ENCODE measurements around the gene SSC5D. TPM values are rescaled to one million over a fixed set of nuclear protein-coding genes. Genes with fewer than 3 reads are reported as not detected.

Gene SSC5D
- polyA plus RNA-seq, 1 of the 3 experiments (the other 2 are of a cell fraction) = 4.9 TPM

DNA sequence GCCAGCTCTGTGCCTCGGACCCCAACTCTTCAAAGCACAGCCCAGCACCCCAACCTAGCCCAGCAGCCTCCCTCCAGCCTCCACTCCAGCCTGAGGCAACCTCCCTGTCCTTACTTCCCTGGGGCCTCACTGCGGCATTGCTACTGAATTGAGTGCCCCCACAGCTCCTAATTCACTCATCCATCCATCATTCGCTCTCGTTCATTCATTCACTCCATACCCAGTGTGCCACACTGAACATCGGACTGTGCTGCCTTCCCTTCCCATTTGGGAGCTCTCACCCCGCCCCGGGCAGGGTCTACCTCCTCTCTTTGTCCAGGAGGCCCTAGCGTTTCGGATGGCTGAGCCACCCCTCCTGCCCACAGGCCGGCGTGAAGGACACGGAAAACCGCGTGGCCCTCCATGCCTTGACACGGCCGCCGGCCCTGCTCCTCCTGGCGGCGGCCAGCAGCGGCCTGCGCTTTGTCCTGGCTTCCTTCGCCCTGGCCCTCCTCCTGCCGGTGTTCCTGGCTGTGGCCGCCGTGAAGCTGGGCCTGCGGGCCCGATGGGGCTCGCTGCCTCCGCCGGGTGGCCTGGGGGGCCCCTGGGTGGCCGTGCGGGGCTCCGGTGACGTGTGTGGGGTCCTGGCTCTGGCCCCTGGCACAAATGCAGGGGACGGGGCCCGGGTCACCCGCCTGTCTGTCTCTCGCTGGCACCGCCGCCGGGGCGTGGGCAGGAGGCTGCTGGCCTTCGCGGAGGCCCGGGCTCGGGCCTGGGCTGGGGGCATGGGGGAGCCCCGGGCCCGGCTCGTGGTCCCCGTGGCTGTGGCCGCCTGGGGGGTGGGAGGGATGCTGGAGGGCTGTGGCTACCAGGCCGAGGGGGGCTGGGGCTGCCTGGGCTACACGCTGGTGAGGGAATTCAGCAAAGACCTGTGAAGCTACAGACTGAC is 1.9 kb upstream of the SSC5D start:
- DNase-seq = peak; percentile 80
- peak overlapping the region; percentile 86 for H3K9ac ChIP-seq
- H3K27me3 ChIP-seq (ENCODE audit: insufficient read depth) = no peaks in the 10 kb centered on the region
- H3K9me3 ChIP-seq = no peaks in the 10 kb centered on the region
- POLR2A ChIA-PET = interaction anchor here (0.5 to 2.3 kb wide), 6 partner anchors 10 to 160 kb away, joined by 3 to 11 read pairs (median 6); partner anchors contain the start of genes UBE2S and ZNF628
- no peaks in the 10 kb centered on the region for H3K9me2 ChIP-seq
- peaks cover 30 to 51% of the 10 kb centered on the region in 2 experiments; a peak in 3 of 4 replicates for H3K4me1 ChIP-seq (ENCODE audit: control insufficient read depth in 1 of 2, insufficient read depth in 2 of 2, low read depth in 1 of 2, low read length in 1 of 2)
- peaks cover 14% of the 10 kb centered on the region; the same call in 1 of the 2 replicates for H3K79me2 ChIP-seq (ENCODE audit: insufficient read depth)
- peak overlapping the region; percentile 69 to 80 for H3K4me3 ChIP-seq (ENCODE audit: low read depth in 2 of 2, low read length in 1 of 2)
- H3F3A ChIP-seq (replicated peaks; ENCODE audit: insufficient read depth) = peaks cover 29% of the 10 kb centered on the region
- CTCF ChIA-PET = interaction anchor here (0.7 to 15.1 kb wide), 19 partner anchors 9 to 345 kb away, joined by 3 to 162 read pairs (median 3); partner anchors contain the start of genes ZNF628 and ZNF865
- no peak overlapping the region for H2AFZ ChIP-seq (ENCODE audit: low read depth)
- H3K36me3 ChIP-seq (replicated peaks in 1 of 2; ENCODE audit: control insufficient read depth in 1 of 2, insufficient read depth in 2 of 2, low read length in 1 of 2) = peaks cover 0 to 6% of the 10 kb centered on the region in 2 experiments
- peak overlapping the region; percentile 91 for H3K4me2 ChIP-seq
- 22% methylated on average over 44 of the region's 53 CpGs for WGBS (ENCODE audit: low lambda C conversion rate)
- H4K20me1 ChIP-seq (ENCODE audit: insufficient read depth) = no peaks in the 10 kb centered on the region
- TF ChIP-seq, protein P1, sequence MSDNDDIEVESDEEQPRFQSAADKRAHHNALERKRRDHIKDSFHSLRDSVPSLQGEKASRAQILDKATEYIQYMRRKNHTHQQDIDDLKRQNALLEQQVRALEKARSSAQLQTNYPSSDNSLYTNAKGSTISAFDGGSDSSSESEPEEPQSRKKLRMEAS (IDR thresholded peaks at IDR 0.05; ENCODE audit: low read depth) = peak; percentile 89
- TF ChIP-seq EZH2phosphoT487 (IDR thresholded peaks at IDR 0.05; ENCODE audit: borderline replicate concordance, low read depth) (no peak), TCF12 (IDR thresholded peaks at IDR 0.05) (no peak), RFX5 (IDR thresholded peaks at IDR 0.05; ENCODE audit: low read length) (no peak), GABPA (IDR thresholded peaks at IDR 0.05; ENCODE audit: low read depth) (no peak), POLR2AphosphoS5 (IDR thresholded peaks at IDR 0.05; ENCODE audit: low read depth, low read length) (peak; percentile 25; the same call in 1 of the 2 replicates), TEAD4 (IDR thresholded peaks at IDR 0.05; ENCODE audit: borderline replicate concordance, insufficient read depth) (no peak), GATA2 (CRISPR knock-in tag; IDR thresholded peaks at IDR 0.05) (no peak), MXI1 (IDR thresholded peaks at IDR 0.05; ENCODE audit: low read depth, low read length) (peak; percentile 69; the same call in 1 of the 2 replicates), MEF2A (IDR thresholded peaks at IDR 0.05; ENCODE audit: borderline replicate concordance, low read depth) (no peak), CHD2 (IDR thresholded peaks at IDR 0.05; ENCODE audit: low read length, partially characterized antibody) (no peak), RXRA (IDR thresholded peaks at IDR 0.05; ENCODE audit: borderline replicate concordance, low read depth) (no peak), TAF1 (IDR thresholded peaks at IDR 0.05; ENCODE audit: borderline replicate concordance, low read depth, low read length) (no peak), SIN3A (IDR thresholded peaks at IDR 0.05; ENCODE audit: borderline replicate concordance, low read depth, low read length) (no peak), EP300 (IDR thresholded peaks at IDR 0.05; ENCODE audit: borderline replicate concordance in 1 of 2, low read depth in 1 of 2, low read length in 1 of 2) (no peak), NFIC (IDR thresholded peaks at IDR 0.05; ENCODE audit: borderline replicate concordance) (no peak), RAD21 (IDR thresholded peaks at IDR 0.05; ENCODE audit: low read length) (no peak), YY1 (IDR thresholded peaks at IDR 0.05; ENCODE audit: low read depth) (no peak)
- TF ChIP-seq, protein P2, sequence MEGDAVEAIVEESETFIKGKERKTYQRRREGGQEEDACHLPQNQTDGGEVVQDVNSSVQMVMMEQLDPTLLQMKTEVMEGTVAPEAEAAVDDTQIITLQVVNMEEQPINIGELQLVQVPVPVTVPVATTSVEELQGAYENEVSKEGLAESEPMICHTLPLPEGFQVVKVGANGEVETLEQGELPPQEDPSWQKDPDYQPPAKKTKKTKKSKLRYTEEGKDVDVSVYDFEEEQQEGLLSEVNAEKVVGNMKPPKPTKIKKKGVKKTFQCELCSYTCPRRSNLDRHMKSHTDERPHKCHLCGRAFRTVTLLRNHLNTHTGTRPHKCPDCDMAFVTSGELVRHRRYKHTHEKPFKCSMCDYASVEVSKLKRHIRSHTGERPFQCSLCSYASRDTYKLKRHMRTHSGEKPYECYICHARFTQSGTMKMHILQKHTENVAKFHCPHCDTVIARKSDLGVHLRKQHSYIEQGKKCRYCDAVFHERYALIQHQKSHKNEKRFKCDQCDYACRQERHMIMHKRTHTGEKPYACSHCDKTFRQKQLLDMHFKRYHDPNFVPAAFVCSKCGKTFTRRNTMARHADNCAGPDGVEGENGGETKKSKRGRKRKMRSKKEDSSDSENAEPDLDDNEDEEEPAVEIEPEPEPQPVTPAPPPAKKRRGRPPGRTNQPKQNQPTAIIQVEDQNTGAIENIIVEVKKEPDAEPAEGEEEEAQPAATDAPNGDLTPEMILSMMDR (IDR thresholded peaks at IDR 0.05) = peak; percentile 45
- TF ChIP-seq, protein P3, sequence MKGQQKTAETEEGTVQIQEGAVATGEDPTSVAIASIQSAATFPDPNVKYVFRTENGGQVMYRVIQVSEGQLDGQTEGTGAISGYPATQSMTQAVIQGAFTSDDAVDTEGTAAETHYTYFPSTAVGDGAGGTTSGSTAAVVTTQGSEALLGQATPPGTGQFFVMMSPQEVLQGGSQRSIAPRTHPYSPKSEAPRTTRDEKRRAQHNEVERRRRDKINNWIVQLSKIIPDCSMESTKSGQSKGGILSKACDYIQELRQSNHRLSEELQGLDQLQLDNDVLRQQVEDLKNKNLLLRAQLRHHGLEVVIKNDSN (IDR thresholded peaks at IDR 0.05; ENCODE audit: borderline replicate concordance, low read depth) = no peak
- H3K27ac ChIP-seq (ENCODE audit: low read depth in 2 of 2, low read length in 1 of 2) = peak overlapping the region; percentile 95 to 97
